GM18517 (cell line): ENCODE data around the gene TBC1D1.

ENCODE experiments used
- ATAC-seq: cut with Tn5 transposase; IDR thresholded peaks from one replicate; pipeline ENCODE4 v1.9.1; 2021; ENCODE audit warnings: mild to moderate bottlenecking, moderate library complexity; ENCODE audit not compliant: unreplicated experiment

TBC1D1 gene

DNA sequence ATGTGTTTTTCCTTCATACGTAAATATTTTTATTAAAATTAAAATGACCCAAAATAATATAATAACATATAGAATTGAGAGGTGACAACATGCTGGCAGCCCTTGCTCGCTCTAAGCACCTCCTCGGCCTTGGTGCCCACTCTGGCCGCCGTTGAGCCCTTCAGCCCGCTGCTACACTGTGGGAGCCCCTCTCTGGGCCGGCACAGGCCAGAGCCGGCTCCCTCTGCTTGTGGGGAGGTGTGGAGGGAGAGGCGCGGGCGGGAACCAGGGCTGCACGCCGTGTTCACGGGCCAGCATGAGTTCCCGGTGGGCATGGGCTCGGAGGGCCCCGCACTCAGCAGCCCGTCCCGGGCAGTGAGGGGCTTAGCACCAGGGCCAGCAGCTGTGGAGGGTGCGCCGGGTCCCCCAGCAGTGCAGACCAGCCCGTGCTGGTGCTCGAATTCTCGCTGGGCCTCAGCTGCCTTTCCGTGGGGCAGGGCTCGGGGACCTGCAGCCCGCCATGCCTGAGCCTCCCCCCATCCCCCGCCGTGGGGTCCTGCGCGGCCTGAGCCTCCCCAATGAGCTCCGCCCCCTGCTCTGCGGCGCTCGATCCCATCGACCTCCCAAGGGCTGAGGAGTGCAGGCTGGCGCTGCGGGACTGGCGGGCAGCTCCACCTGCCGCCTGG, 291.6 kb downstream of the TBC1D1 start:
- no peak for ATAC-seq

- ATAC-seq = no peak
These were observed 293.5 kb downstream of the TBC1D1 start for GRCh38 chr4:38184404-38184803.

GRCh38 chr4:38185406-38186144, 294.7 kb downstream of the TBC1D1 start:
- ATAC-seq = no peak

DNA sequence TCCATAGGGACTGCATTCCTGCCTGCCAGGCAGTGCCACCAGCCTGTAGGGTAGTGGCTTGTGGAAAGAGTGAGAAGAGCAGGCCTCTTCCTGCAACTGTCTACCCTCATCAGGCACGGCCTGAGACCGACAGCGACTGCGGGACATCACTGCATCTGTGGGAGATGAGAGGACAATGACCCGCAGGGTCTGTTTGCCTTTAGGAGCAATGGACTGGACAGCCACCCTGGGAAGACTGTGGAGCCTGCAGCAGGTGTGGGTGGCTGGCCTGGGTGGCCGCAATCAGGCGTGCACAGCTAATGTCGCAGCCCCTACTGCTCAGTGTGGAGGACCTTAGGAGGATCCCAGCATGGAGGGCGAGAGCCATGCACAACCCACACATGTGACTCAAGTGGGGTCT, 297.3 kb downstream of the TBC1D1 start:
- no peak for ATAC-seq

GRCh38 chr4:38188631-38189101, 297.8 kb downstream of the TBC1D1 start:
- ATAC-seq = no peak
